Left lung (tissue), 10 donors: Measurements from ENCODE around the gene TRPV4. TPM values are rescaled to one million over a fixed set of nuclear protein-coding genes. Genes with fewer than 3 reads are reported as not detected.
A peak's percentile ranks its signal among the peaks of the same experiment; 100 is the strongest.

Source experiments
- ATAC-seq: fragments of 200-7000 bp; cut with Tn5 transposase; one replicate; pipeline ENCODE4 v1.9.1; 2020; ENCODE audit warnings: moderate library complexity
- DNase-seq, 4 donors: peaks; one replicate each; pipeline ENCODE4 v3.0.0-alpha.2; 2013 to 2020
- H3K27ac ChIP-seq, 2 donors: fragments of 200-600 bp; sonication (generic) in 1 of 2; one replicate each; pipeline versions ENCODE4 v1.5.0 to v1.8.0; 2020 to 2021
- H3K27me3 ChIP-seq, 2 donors: fragments of 200-600 bp; sonication (generic) in 1 of 2; one replicate each; pipeline versions ENCODE4 v1.5.0 to v1.8.0; 2020 to 2021
- H3K36me3 ChIP-seq, 2 donors: fragments of 200-600 bp; sonication (generic) in 1 of 2; one replicate each; pipeline versions ENCODE4 v1.5.0 to v1.8.0; 2020 to 2021
- H3K4me1 ChIP-seq, 2 donors: fragments of 200-600 bp; one replicate each; pipeline ENCODE4 v1.8.0; 2021
- H3K4me3 ChIP-seq, 2 donors: fragments of 200-600 bp; sonication (generic) in 1 of 2; one replicate each; pipeline versions ENCODE4 v1.5.0 to v1.8.0; 2020 to 2021; ENCODE audit warnings: mild to moderate bottlenecking in 1 of 2
- H3K9me3 ChIP-seq, 2 donors: fragments of 200-600 bp; sonication (generic) in 1 of 2; one replicate each; pipeline versions ENCODE4 v1.5.0 to v1.8.0; 2020 to 2021
- CTCF ChIP-seq, 2 donors: fragments of 200-600 bp; sonication (generic) in 1 of 2; IDR thresholded peaks; one replicate each; pipeline versions ENCODE4 v1.5.0 to v1.8.0; 2021; ENCODE audit warnings: antibody characterized with exemption in 2 of 2
- intact Hi-C, 2 donors: fragments of 100-400 bp; cut with DNase I; formaldehyde crosslinking; loops; one replicate each; pipeline versions ENCODE4 v1.11.2 to v1.14.2; 2022
- polyA plus RNA-seq, 6 donors: library from polyadenylated mRNA; unstranded; fragments of 120-200 nt; gene quantifications; one replicate each; pipeline ENCODE4 v1.2.1, GENCODE V29; 2013; ENCODE audit not compliant: insufficient read length in 6 of 6
- total RNA-seq, 2 donors: library from RNA; stranded (reverse); fragmentation: NEBNext Ultra II Directional; extraction: Animal tissue kit (Norgen Biotek cat#: 25700); gene quantifications; one replicate each; pipeline ENCODE4 v1.2.1, GENCODE V29; 2021
- donor health status: DM: no; HTN: yes; CAD: no.
- donor health status: DM: no; HTN: no; CAD: no.

TRPV4 gene
- total and polyA plus RNA-seq, 8 donors = 2.2 to 3.7 (median 3.2) TPM

- peaks cover 0 to 3% of the 10 kb centered on the region in 2 donors for H3K36me3 ChIP-seq
- H3K27ac ChIP-seq = no peak overlapping the region
- peaks cover 7 to 65% of the 10 kb centered on the region in 2 donors for H3K4me1 ChIP-seq
- H3K4me3 ChIP-seq = no peak overlapping the region
- DNase-seq (peak in 1 of 4 donors; percentile 57), ATAC-seq (no peak)
- H3K9me3 ChIP-seq = no peaks in the 10 kb centered on the region
- no peaks in the 10 kb centered on the region for H3K27me3 ChIP-seq
- TF ChIP-seq CTCF (IDR thresholded peaks at IDR 0.05) = no peak
- intact Hi-C loops = no loop called here
Measured at GRCh38 chr12:109875572-109876131, 42.5 kb upstream of the TRPV4 start.

- no peak for ATAC-seq
- peaks cover 0 to 3% of the 10 kb centered on the region in 2 donors for H3K36me3 ChIP-seq
- DNase-seq = no peak
- no peaks in the 10 kb centered on the region for H3K27me3 ChIP-seq
- peaks cover 2 to 74% of the 10 kb centered on the region in 2 donors for H3K4me1 ChIP-seq
- H3K27ac ChIP-seq = no peak overlapping the region
- H3K4me3 ChIP-seq = no peak overlapping the region
- intact Hi-C loops = no loop called here
- no peak for TF ChIP-seq CTCF (IDR thresholded peaks at IDR 0.05)
- H3K9me3 ChIP-seq = no peaks in the 10 kb centered on the region
Measured at GRCh38 chr12:109873653-109874052, 40.5 kb upstream of the TRPV4 start.

- ATAC-seq (no peak), DNase-seq (no peak)
- Histone ChIP-seq H3K27me3 (no peaks in the 10 kb centered on the region), H3K4me3 (no peak overlapping the region), H3K9me3 (no peaks in the 10 kb centered on the region), H3K4me1 (peaks cover 2 to 63% of the 10 kb centered on the region in 2 donors), H3K36me3 (peaks cover 0 to 3% of the 10 kb centered on the region in 2 donors), H3K27ac (peak overlapping the region in 1 of 2 donors; percentile 43)
- intact Hi-C loops = no loop called here
- no peak for TF ChIP-seq CTCF (IDR thresholded peaks at IDR 0.05)
Measured at GRCh38 chr12:109871668-109872314, 38.6 kb upstream of the TRPV4 start.

- Histone ChIP-seq H3K27me3 (no peaks in the 10 kb centered on the region), H3K4me1 (peaks cover 2 to 53% of the 10 kb centered on the region in 2 donors), H3K36me3 (peaks cover 0 to 3% of the 10 kb centered on the region in 2 donors), H3K4me3 (no peak overlapping the region), H3K9me3 (no peaks in the 10 kb centered on the region), H3K27ac (peak overlapping the region in 1 of 2 donors; percentile 28)
- TF ChIP-seq CTCF (IDR thresholded peaks at IDR 0.05) = no peak
- intact Hi-C loops = no loop called here
- no peak for ATAC-seq
- no peak for DNase-seq
Measured at GRCh38 chr12:109870648-109871047, 37.5 kb upstream of the TRPV4 start.

GRCh38 chr12:109868182-109869051 is 35.2 kb upstream of the TRPV4 start:
- H3K27ac ChIP-seq = no peak overlapping the region
- no peak for ATAC-seq

More at GRCh38 chr12:109868182-109869051, 35.2 kb upstream of the TRPV4 start:
- intact Hi-C loops = no loop called here
- no peaks in the 10 kb centered on the region for H3K9me3 ChIP-seq
- H3K36me3 ChIP-seq = peaks cover 0 to 3% of the 10 kb centered on the region in 2 donors
- H3K4me1 ChIP-seq = peaks cover 15 to 63% of the 10 kb centered on the region in 2 donors
- H3K27me3 ChIP-seq = no peaks in the 10 kb centered on the region
- DNase-seq = no peak
- no peak for TF ChIP-seq CTCF (IDR thresholded peaks at IDR 0.05)
- no peak overlapping the region for H3K4me3 ChIP-seq
